GM12865 (cell line): ENCODE measurements around the gene MBP.

Experiments
- DNase-seq: peaks from one replicate; pipeline ENCODE4 v3.0.0; 2010; ENCODE audit warnings: low read depth
- H3K4me3 ChIP-seq: 2 replicates; pipeline ENCODE4 v1.5.1; 2011; ENCODE audit warnings: mild to moderate bottlenecking, low read depth, low read length, control low read depth
- CTCF ChIP-seq: IDR thresholded peaks from 2 replicates; pipeline ENCODE4 v1.5.1; 2011; ENCODE audit warnings: low read length, control low read depth, low read depth, inconsistent platforms; ENCODE audit not compliant: insufficient read depth; ENCODE audit errors: missing control alignments

MBP gene

DNA sequence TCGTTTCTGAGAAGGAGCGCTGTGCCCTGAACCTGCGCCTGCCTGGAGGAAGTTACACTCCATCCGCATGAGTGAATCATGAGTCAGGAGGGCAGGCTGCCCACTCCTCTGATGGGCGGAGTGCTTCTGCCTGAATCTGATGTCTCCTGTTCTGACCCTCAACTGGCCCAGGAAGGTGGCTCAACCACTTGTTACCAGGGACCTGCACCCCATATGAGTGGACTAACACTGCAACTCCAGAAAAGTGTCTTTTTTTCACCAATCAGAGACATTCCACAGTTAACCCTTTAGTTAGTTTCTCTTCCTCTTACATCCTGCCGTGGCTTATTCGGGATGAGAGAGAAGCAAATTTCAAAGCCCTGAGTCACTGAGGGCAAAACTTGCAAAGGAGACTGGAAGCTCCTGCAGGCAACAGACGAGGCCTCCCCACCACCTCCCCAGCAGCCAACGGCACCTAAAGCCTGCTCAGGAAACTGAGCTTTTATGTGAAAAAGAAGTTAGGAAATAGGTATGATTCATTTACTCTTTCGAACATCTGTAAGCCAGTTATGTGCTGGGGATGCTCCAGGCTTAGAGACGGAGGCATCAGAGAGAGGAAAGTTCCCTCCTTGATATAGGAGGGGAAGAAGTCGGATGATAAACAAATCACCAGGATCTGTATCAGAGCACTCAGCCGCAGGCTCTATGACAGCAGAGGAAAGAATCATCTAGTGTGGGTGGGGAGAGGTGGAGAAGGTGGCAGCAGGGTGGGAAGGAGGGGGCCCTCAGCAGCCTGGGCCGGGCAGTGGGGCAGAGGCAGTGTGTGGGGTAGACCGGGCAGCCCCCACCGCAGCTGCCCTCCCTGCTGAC lies 30.9 kb downstream of the MBP start:
- peak; percentile 79 for DNase-seq
- peak overlapping the region; percentile 52 for H3K4me3 ChIP-seq

DNA sequence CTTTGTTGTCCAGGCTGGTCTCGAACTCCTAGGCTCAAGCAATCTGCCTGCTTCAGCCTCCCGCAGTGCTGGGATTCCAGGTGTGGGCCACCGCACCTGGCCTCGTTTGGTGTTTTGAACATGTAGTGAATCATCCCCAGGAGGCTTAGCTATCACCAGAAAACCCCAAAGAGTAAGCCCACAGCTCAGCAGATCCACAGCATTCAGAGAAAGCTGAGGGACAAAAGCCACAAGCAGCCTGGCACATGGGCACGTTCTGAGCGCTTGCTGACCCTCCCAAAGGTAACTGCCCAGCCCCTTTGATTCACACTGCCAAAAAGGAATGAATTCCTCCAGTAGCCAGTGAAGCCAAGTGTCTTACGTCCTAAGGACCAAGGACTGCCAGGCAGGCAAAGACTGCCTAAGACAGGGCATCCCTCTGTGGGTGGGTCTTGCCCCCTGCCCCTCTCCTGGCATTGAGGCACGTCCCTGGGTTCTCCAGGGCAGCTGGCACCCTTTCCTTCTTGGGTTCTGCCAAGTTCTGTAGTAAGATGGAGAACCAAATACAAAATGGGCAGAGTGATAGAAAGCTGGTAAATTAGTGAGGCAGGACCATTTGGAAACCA lies 31.7 kb downstream of the MBP start:
- peak overlapping the region; percentile 52 for H3K4me3 ChIP-seq
- DNase-seq = peak; percentile 37
- no peak for TF ChIP-seq CTCF

More for the DNA sequence above, 30.9 kb downstream of the MBP start:
- TF ChIP-seq CTCF = no peak

DNA sequence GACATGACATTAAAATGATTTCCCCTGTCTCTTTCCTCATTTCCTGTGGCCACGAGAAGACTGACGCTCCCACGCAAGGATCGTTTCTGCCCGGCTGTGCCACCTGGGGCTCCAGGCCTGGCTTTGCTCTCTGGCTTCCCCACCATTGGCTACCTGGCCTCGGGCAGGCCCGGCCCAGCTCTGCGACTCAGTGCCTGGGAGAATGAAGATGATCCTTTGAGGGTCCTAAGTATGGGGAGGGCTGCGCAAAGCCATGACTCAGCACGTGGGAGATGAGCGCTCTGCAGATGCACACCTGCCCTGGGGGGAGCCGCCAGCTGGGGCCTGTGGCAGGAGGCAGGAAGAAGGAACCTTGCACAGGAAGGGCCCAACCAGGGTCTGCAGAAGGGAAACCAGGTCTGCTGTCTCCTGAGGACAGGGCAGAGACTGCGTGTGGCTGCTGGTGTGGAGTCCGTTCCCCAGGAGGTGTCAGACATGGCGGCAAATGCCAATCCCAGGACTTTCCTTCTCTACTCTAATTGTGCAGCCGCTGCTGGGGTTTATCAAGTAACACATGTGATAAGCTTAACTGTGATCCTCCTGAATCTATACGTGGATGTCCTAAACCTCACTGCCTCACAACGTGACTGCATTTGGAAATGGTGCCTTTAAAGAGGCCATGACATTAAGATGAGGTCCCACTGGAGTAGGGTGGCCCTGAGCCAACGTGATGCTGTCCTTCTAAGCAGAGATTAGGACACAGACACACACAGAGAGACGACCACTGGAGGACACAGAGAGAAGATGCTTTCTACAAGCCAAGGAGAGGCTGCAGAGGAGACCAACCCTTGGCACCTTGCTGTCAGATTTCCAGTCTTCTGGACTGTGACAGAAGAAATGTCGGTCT lies 32.9 kb downstream of the MBP start:
- no peak for TF ChIP-seq CTCF
- peak; percentile 57 for DNase-seq
- no peak overlapping the region for H3K4me3 ChIP-seq

DNA sequence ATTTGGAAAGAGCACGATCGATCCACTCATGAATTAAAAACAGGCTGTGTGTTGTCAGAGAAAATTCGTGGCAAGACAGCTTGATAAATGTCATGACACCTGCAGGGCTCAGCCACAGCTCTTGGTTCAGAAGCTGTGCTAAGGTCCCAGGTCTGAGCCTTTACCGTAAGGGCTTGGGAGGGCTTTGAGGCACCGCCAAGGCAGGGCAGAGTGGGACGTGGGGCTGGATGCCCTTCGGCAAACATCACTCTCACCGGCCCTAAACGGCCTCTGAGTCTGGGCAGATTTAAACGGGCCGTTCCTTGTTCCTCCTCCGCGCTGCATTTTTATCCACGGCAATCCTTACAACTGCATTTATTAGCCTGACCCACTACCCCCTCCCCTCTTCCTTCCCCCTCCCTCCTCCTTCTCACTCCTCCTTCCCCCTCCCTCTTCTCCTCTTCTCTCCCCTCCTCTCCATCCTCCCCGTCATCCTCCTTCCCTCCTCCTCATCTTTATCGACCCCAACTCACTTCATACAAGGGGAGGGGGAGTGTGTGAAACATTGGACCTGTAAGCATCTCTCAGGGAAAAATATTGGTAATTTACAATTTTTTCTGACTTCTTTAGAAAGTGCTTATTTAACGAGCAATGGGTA lies 33.9 kb downstream of the MBP start:
- no peak overlapping the region for H3K4me3 ChIP-seq
- TF ChIP-seq CTCF = no peak
- DNase-seq = peak; percentile 23

GRCh38 chr18:77098029-77098428 lies 34.6 kb downstream of the MBP start:
- TF ChIP-seq CTCF = no peak
- DNase-seq = peak; percentile 35

More at GRCh38 chr18:77098029-77098428, 34.6 kb downstream of the MBP start:
- H3K4me3 ChIP-seq = no peak overlapping the region
